Parathyroid adenoma (tissue), 2 donors: ENCODE results near the gene TEX26.

Experiments
- H2AFZ ChIP-seq: fragments of 300-600 bp; sonication (generic); one replicate; pipeline ENCODE4 v1.7.0; 2017; ENCODE audit warnings: antibody characterized with exemption, mild to moderate bottlenecking
- H3K27ac ChIP-seq: fragments of 300-600 bp; sonication (generic); one replicate; pipeline ENCODE4 v1.7.0; 2017
- H3K27me3 ChIP-seq: fragments of 300-600 bp; sonication (generic); one replicate; pipeline ENCODE4 v1.7.0; 2017; ENCODE audit warnings: low read length; ENCODE audit not compliant: control insufficient read depth, insufficient read depth
- H3K36me3 ChIP-seq: fragments of 300-600 bp; sonication (generic); one replicate; pipeline ENCODE4 v1.7.0; 2017; ENCODE audit warnings: low read length; ENCODE audit not compliant: control insufficient read depth, insufficient read depth
- H3K4me1 ChIP-seq: fragments of 300-600 bp; sonication (generic); one replicate; pipeline ENCODE4 v1.7.0; 2017; ENCODE audit warnings: control low read depth
- H3K4me2 ChIP-seq: fragments of 300-600 bp; sonication (generic); one replicate; pipeline ENCODE4 v1.7.0; 2017; ENCODE audit warnings: low read length
- H3K4me3 ChIP-seq: fragments of 300-600 bp; sonication (generic); one replicate; pipeline ENCODE4 v1.7.0; 2017; ENCODE audit warnings: low read depth, low read length
- H3K79me2 ChIP-seq: fragments of 300-600 bp; sonication (generic); one replicate; pipeline ENCODE4 v1.7.0; 2017; ENCODE audit warnings: control low read depth
- H3K9ac ChIP-seq: fragments of 300-600 bp; sonication (generic); one replicate; pipeline ENCODE4 v1.7.0; 2017; ENCODE audit warnings: mild to moderate bottlenecking
- H3K9me3 ChIP-seq: fragments of 300-600 bp; sonication (generic); one replicate; pipeline ENCODE4 v1.7.0; 2017; ENCODE audit warnings: low read length; ENCODE audit not compliant: control insufficient read depth
- TF ChIP-seq, protein P1 (sequence below): fragments of 300-600 bp; sonication (generic); IDR thresholded peaks from one replicate; pipeline ENCODE4 v1.7.0; 2017; ENCODE audit warnings: antibody characterized with exemption, mild to moderate bottlenecking
- donor health status: primary hyperparathyroidism.

Gene TEX26

DNA sequence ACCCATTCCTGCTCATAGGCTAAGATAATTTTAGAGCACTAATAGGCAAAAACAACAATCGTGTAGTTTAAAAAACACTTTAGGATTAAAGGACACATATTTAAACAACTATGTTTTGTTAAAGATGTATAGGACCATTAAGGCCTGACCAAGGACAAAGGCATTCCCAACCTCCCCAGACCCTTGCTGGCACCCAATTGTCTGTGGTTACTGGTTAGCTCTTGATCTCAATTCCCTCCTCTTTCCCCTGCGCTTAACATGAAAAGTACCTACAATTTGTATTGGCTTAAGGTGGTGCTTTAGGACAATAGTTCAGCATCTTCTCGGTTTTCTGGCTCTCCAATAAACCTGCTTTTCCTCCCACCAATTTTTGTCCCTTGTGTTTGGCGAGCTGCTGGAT lies 51.0 kb downstream of the TEX26 start:
- TF ChIP-seq, protein P1, sequence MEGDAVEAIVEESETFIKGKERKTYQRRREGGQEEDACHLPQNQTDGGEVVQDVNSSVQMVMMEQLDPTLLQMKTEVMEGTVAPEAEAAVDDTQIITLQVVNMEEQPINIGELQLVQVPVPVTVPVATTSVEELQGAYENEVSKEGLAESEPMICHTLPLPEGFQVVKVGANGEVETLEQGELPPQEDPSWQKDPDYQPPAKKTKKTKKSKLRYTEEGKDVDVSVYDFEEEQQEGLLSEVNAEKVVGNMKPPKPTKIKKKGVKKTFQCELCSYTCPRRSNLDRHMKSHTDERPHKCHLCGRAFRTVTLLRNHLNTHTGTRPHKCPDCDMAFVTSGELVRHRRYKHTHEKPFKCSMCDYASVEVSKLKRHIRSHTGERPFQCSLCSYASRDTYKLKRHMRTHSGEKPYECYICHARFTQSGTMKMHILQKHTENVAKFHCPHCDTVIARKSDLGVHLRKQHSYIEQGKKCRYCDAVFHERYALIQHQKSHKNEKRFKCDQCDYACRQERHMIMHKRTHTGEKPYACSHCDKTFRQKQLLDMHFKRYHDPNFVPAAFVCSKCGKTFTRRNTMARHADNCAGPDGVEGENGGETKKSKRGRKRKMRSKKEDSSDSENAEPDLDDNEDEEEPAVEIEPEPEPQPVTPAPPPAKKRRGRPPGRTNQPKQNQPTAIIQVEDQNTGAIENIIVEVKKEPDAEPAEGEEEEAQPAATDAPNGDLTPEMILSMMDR = no peak
- H3K79me2 ChIP-seq = no peaks in the 10 kb centered on the region
- H3K4me2 ChIP-seq = no peak overlapping the region
- H3K9ac ChIP-seq = no peak overlapping the region
- no peaks in the 10 kb centered on the region for H3K4me1 ChIP-seq
- H3K9me3 ChIP-seq = no peaks in the 10 kb centered on the region
- no peaks in the 10 kb centered on the region for H3K36me3 ChIP-seq
- H3K27ac ChIP-seq = no peak overlapping the region
- no peaks in the 10 kb centered on the region for H3K27me3 ChIP-seq
- H2AFZ ChIP-seq = no peak overlapping the region
- no peak overlapping the region for H3K4me3 ChIP-seq

DNA sequence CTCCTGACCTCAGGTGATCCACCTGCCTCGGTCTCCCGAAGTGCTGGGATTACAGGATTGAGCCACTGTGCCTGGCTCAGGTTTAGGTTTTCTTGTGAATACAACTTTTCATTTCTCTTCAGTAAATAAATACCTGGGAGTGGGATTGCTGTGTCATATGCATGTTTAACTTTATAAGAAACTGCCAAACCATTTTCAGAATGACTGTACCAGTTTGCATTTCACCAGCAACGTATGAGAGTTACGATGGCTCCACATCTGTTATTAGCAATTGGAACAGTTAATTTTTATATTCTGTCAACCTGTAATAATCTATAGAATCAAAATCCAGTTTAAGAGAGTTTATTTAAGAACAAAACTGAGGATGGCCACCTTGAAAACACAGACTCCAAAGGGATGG lies 52.2 kb downstream of the TEX26 start:
- Histone ChIP-seq H3K27ac (no peak overlapping the region), H2AFZ (no peak overlapping the region), H3K9ac (no peak overlapping the region), H3K9me3 (no peaks in the 10 kb centered on the region), H3K79me2 (no peaks in the 10 kb centered on the region), H3K4me3 (no peak overlapping the region), H3K36me3 (no peaks in the 10 kb centered on the region), H3K4me1 (no peaks in the 10 kb centered on the region), H3K4me2 (no peak overlapping the region), H3K27me3 (no peaks in the 10 kb centered on the region)
- TF ChIP-seq, protein P1 = no peak

DNA sequence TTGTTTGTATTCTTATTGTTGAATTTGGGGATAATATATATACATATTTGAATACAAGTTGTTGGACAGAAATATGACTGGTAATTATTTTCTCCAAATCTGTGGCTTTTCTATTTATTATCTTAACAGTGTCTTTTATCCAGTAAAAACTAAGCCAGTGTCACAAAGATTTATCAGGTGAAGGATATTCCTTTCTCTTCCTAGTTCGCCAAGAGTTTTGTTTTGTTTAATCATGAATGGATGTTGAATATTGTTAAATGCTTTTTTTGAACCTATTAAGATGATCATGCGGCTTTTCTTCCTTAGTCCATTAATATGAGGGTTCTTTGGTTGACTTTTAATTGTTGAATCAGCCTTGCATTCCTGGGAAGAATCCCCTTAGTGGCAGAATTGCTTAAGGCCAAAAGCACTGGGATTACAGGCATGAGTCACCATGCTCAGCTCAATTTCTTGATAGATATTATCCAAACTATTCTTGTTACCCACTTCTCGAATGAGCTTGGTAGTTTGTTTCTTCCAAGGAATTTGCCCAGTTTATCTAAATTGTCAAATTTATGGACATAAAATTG lies 53.3 kb downstream of the TEX26 start:
- no peaks in the 10 kb centered on the region for H3K36me3 ChIP-seq
- H3K9ac ChIP-seq = no peak overlapping the region
- no peaks in the 10 kb centered on the region for H3K79me2 ChIP-seq
- no peaks in the 10 kb centered on the region for H3K4me1 ChIP-seq
- H3K27ac ChIP-seq = no peak overlapping the region
- H2AFZ ChIP-seq = no peak overlapping the region
- H3K4me3 ChIP-seq = no peak overlapping the region
- TF ChIP-seq, protein P1 = no peak
- H3K27me3 ChIP-seq = no peaks in the 10 kb centered on the region
- no peak overlapping the region for H3K4me2 ChIP-seq
- no peaks in the 10 kb centered on the region for H3K9me3 ChIP-seq

DNA sequence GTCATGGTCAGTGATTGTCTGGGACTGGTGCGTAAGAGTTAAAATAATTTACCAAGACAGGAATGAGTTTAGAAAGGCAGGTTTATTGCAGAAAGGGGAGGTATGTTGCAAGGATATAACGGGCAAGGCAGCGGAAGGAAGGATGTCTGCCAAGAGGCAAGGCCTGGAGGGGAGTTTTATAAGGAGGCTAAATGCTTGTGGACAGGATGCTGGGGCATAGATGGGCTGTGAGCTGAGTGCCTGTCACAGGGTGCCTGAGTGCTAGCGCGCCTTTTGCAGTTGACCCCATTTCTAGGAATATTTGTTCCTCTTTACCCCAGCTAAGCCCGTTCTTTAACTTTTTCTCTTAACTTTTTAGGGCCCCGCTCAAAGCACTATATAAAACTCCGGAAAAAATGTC lies 58.7 kb downstream of the TEX26 start:
- no peaks in the 10 kb centered on the region for H3K4me1 ChIP-seq
- no peak overlapping the region for H3K27ac ChIP-seq
- no peak overlapping the region for H2AFZ ChIP-seq
- no peaks in the 10 kb centered on the region for H3K79me2 ChIP-seq
- no peak overlapping the region for H3K9ac ChIP-seq
- TF ChIP-seq, protein P1 = no peak
- H3K27me3 ChIP-seq = no peaks in the 10 kb centered on the region
- H3K4me2 ChIP-seq = no peak overlapping the region
- H3K36me3 ChIP-seq = no peaks in the 10 kb centered on the region
- no peak overlapping the region for H3K4me3 ChIP-seq
- H3K9me3 ChIP-seq = no peaks in the 10 kb centered on the region

DNA sequence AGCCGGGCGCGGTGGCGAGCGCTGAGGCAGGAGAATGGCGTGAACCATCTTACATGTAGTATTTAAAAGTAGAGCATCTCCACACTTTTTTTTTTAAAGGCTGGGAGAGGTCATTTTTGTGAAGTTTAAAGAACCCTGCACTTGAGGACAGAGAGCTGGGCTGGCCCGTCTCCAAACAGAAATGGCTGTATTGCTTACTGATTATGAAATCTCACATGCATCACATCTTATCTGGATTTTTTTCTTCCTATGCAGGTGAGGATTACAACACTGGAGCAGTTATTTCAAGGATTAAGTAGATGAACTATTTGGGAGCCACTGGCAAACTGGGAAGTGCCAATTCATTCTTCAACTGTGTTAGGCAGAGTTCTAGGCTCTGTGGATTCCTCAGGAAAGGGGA lies 59.5 kb downstream of the TEX26 start:
- TF ChIP-seq, protein P1 = no peak
- H3K27ac ChIP-seq = no peak overlapping the region
- H3K79me2 ChIP-seq = no peaks in the 10 kb centered on the region
- no peak overlapping the region for H3K4me3 ChIP-seq
- no peak overlapping the region for H3K4me2 ChIP-seq
- no peaks in the 10 kb centered on the region for H3K4me1 ChIP-seq
- no peak overlapping the region for H3K9ac ChIP-seq
- H3K36me3 ChIP-seq = no peaks in the 10 kb centered on the region
- no peaks in the 10 kb centered on the region for H3K9me3 ChIP-seq
- no peaks in the 10 kb centered on the region for H3K27me3 ChIP-seq
- no peak overlapping the region for H2AFZ ChIP-seq
